HepG2 (cell line): ENCODE measurements around the gene SUN1. TPM values are rescaled to one million over a fixed set of nuclear protein-coding genes. Genes with fewer than 3 reads are reported as not detected.

Experiments
- ATAC-seq: fragments of 200-7000 bp; cut with Tn5 transposase; 3 replicates; pipeline ENCODE4 v1.9.1; 2020; ENCODE audit warnings: mild to moderate bottlenecking, moderate library complexity
- BruUV-seq: library from RNA; stranded (reverse); fragments of 400-500 nt; replicated peaks from 2 replicates; lab custom pipeline; 2021; lab: Mats Ljungman, UMichigan
- CTCF ChIA-PET: fragments of 300-600 bp; formaldehyde crosslinking; extraction: SDS; loops from one replicate; lab custom pipeline; 2021; ENCODE audit warnings: low total read pairs, inconsistent platforms, low intra/inter-chr PET ratio; lab: Yijun Ruan, JAX
- POLR2A ChIA-PET: fragments of 350-600 bp; sonication (Branson Sonifier 250); formaldehyde crosslinking; loops from one replicate; lab custom pipeline; 2020; ENCODE audit warnings: antibody characterized with exemption, inconsistent platforms; lab: Yijun Ruan, JAX
- DNase-seq: peaks from one replicate; pipeline ENCODE4 v3.0.0-alpha.2; 2015; ENCODE audit warnings: low spot score
- FAIRE-seq: peaks from 3 replicates; lab custom pipeline; 2011; peaks lifted over from hg19 to GRCh38; lab: Jason Lieb, UNC
- H2AFZ ChIP-seq: one replicate; pipeline ENCODE4 v1.6.1; 2011; ENCODE audit warnings: low read length, inconsistent platforms
- H3K27ac ChIP-seq: fragments of 300-600 bp; 3 replicates; pipeline ENCODE4 v1.8.0; 2011; ENCODE audit warnings: mixed run types, mild to moderate bottlenecking, mixed read lengths, low read length, inconsistent platforms; ENCODE audit not compliant: insufficient read depth; ENCODE audit errors: extremely low read length
- H3K27me3 ChIP-seq, 2 experiments: fragments of 200-600 bp in 1 of 2; 2 replicates in 1 of 2; 3 replicates in 1 of 2; pipeline versions ENCODE4 v1.6.0 to v1.8.0; 2011; ENCODE audit warnings: low read length in 2 of 2, mild to moderate bottlenecking in 2 of 2, moderate library complexity in 2 of 2, inconsistent platforms in 1 of 2; ENCODE audit not compliant: insufficient read depth in 2 of 2, control insufficient read depth in 1 of 2
- H3K36me3 ChIP-seq, 2 experiments: fragments of 200-600 bp in 1 of 2; replicated peaks in 1 of 2; 2 replicates in 1 of 2; 3 replicates in 1 of 2; pipeline versions ENCODE4 v1.5.1 to v1.8.0; 2011; ENCODE audit warnings: low read length in 2 of 2, inconsistent platforms in 1 of 2; ENCODE audit not compliant: insufficient read depth in 2 of 2, control insufficient read depth in 1 of 2
- H3K4me1 ChIP-seq: 2 replicates; pipeline ENCODE4 v1.5.1; 2012; ENCODE audit warnings: low read length, inconsistent platforms; ENCODE audit not compliant: insufficient read depth
- H3K4me2 ChIP-seq: 2 replicates; pipeline ENCODE4 v1.6.0; 2011; ENCODE audit warnings: low read depth, low read length, inconsistent platforms
- H3K4me3 ChIP-seq, 3 experiments: fragments of 200-600 bp in 1 of 3; sonication (generic), shearing (Covaris generic) in 1 of 3; replicated peaks in 1 of 3; 2 replicates each; pipeline ENCODE4 v1.5.1; 2011 to 2016; ENCODE audit warnings: low read length in 3 of 3, inconsistent platforms in 2 of 3, low read depth in 2 of 3, mild to moderate bottlenecking in 2 of 3, control low read depth in 1 of 3, mixed read lengths in 1 of 3; ENCODE audit not compliant: insufficient read depth in 1 of 3
- H3K79me2 ChIP-seq: one replicate; pipeline ENCODE4 v1.6.1; 2011; ENCODE audit warnings: low read length, inconsistent platforms; ENCODE audit not compliant: insufficient read depth
- H3K9ac ChIP-seq: 2 replicates; pipeline ENCODE4 v1.6.0; 2011; ENCODE audit warnings: mild to moderate bottlenecking, low read depth, low read length, inconsistent platforms; ENCODE audit not compliant: insufficient read depth
- H3K9me3 ChIP-seq: 2 replicates; pipeline ENCODE4 v1.5.1; 2012; ENCODE audit warnings: mild to moderate bottlenecking, low read length
- H4K20me1 ChIP-seq: 2 replicates; pipeline ENCODE4 v1.6.0; 2011; ENCODE audit warnings: inconsistent platforms, mild to moderate bottlenecking, low read length, moderate library complexity; ENCODE audit not compliant: insufficient read depth
- AGO2 ChIP-seq: fragments of 200-400 bp; formaldehyde crosslinking; optimal IDR thresholded peaks from 2 replicates; pipeline ENCODE3; 2017; ENCODE audit warnings: mild to moderate bottlenecking, low read depth, low read length, moderate library complexity
- POLR2A ChIP-seq, 2 experiments: IDR thresholded peaks; 2 replicates each; pipeline ENCODE4 v1.6.1; 2011; ENCODE audit warnings: low read depth in 2 of 2, low read length in 2 of 2, mild to moderate bottlenecking in 1 of 2, moderate library complexity in 1 of 2; ENCODE audit not compliant: insufficient read depth in 1 of 2
- RBFOX2 ChIP-seq: fragments of 200-400 bp; formaldehyde crosslinking; IDR thresholded peaks from 2 replicates; pipeline ENCODE4 v1.6.1; 2017; ENCODE audit warnings: low read depth, mild to moderate bottlenecking, low read length
- RBM22 ChIP-seq: fragments of 200-400 bp; formaldehyde crosslinking; optimal IDR thresholded peaks from 2 replicates; pipeline ENCODE3; 2017; ENCODE audit warnings: mild to moderate bottlenecking, low read length, moderate library complexity
- ZBTB33 ChIP-seq: sonication (generic); formaldehyde crosslinking; IDR thresholded peaks from 2 replicates; pipeline ENCODE4 v1.4.0; 2020; ENCODE audit warnings: missing genetic modification reagents
- ZNF891 ChIP-seq: sonication (generic); formaldehyde crosslinking; IDR thresholded peaks from 2 replicates; pipeline ENCODE4 v1.5.0; 2020; ENCODE audit warnings: mild to moderate bottlenecking, missing genetic modification reagents
- WGBS: methylation state at CpG from one replicate; pipeline ENCODE4 v1.1.6; 2017; ENCODE audit warnings: low lambda C conversion rate; 5-methylcytosine and 5-hydroxymethylcytosine counted together
- in situ Hi-C: cut with HindIII; loops from 2 replicates; pipeline ENCODE4 v1.10.0; 2017; ENCODE audit warnings: low pct_unique_long_range_greater_than_20kb; ENCODE audit not compliant: extremely low pct_ligation_motif_present
- intact Hi-C: fragments of 100-400 bp; cut with micrococcal nuclease; formaldehyde crosslinking; loops from one replicate; pipeline ENCODE4 v1.10.0; 2022; ENCODE audit not compliant: unreplicated experiment
- polyA plus RNA-seq, 8 experiments: library from polyadenylated mRNA; depleted of rRNA in 3 of 8; stranded (reverse) in 7 of 8; unstranded in 1 of 8; fragments of >200 nt; fragmentation: Illumina TruSeq in 4 of 8; extraction: Trizol in 4 of 8; gene quantifications; 2 replicates each; pipeline versions ENCODE4 v1.2.1 to v1.2.3, GENCODE V29; 2011 to 2016; ENCODE audit warnings: low read depth in 4 of 8, missing spikeins in 1 of 8, mixed read lengths in 1 of 8; ENCODE audit not compliant: insufficient read depth in 1 of 8
- total RNA-seq, 5 experiments: library from RNA; depleted of rRNA; stranded (reverse); fragments of >200 nt; fragmentation: Illumina TruSeq; extraction: Trizol; gene quantifications; 2 replicates each; pipeline ENCODE4 v1.2.3, GENCODE V29; 2016; ENCODE audit warnings: low read depth in 1 of 5
- TF ChIP-seq, protein P1 (sequence below): sonication (generic); formaldehyde crosslinking; conservative IDR thresholded peaks from 2 replicates; pipeline ENCODE4 v1.8.0; 2022; ENCODE audit warnings: mild to moderate bottlenecking, moderate library complexity, missing genetic modification reagents
- TF ChIP-seq, protein P2 (sequence below): sonication (generic); formaldehyde crosslinking; IDR thresholded peaks from 2 replicates; pipeline ENCODE4 v1.4.0; 2020; ENCODE audit warnings: low read depth, mild to moderate bottlenecking, missing genetic modification reagents

Gene SUN1
- total and polyA plus RNA-seq, 2 of the 13 experiments (the other 11 are each of a cell fraction or from before 2014, with no cell fraction given): 47.0 to 126 TPM

GRCh38 chr7:894927-895450 lies 62.7 kb downstream of the SUN1 start:
- Histone ChIP-seq H3K4me2 (no peak overlapping the region), H3K4me3 (no peak overlapping the region), H2AFZ (no peak overlapping the region), H3K27me3 (no peaks in the 10 kb centered on the region), H4K20me1 (no peaks in the 10 kb centered on the region), H3K9ac (no peak overlapping the region), H3K36me3 (peaks cover 30 to 64% of the 10 kb centered on the region in 2 experiments), H3K9me3 (no peaks in the 10 kb centered on the region), H3K4me1 (no peaks in the 10 kb centered on the region), H3K79me2 (no peaks in the 10 kb centered on the region), H3K27ac (no peak overlapping the region)
- in situ Hi-C loops (no loop called here), intact Hi-C loops (no loop called here)
- ChIA-PET POLR2A (no interaction called here), CTCF (no interaction called here)
- FAIRE-seq (no peak), DNase-seq (no peak), ATAC-seq (no peak)
- peak; percentile 81 for TF ChIP-seq RBM22
- TF ChIP-seq, protein P1, sequence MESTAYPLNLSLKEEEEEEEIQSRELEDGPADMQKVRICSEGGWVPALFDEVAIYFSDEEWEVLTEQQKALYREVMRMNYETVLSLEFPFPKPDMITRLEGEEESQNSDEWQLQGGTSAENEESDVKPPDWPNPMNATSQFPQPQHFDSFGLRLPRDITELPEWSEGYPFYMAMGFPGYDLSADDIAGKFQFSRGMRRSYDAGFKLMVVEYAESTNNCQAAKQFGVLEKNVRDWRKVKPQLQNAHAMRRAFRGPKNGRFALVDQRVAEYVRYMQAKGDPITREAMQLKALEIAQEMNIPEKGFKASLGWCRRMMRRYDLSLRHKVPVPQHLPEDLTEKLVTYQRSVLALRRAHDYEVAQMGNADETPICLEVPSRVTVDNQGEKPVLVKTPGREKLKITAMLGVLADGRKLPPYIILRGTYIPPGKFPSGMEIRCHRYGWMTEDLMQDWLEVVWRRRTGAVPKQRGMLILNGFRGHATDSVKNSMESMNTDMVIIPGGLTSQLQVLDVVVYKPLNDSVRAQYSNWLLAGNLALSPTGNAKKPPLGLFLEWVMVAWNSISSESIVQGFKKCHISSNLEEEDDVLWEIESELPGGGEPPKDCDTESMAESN (CRISPR knock-in tag): no peak
- TF ChIP-seq POLR2A (IDR thresholded peaks at IDR 0.05; ENCODE audit: insufficient read depth in 1 of 2, low read depth in 2 of 2, low read length in 2 of 2): 0 out of 4 replicates have a peak, but pooled peaks of 1 of the 2 experiments have one; percentile 0
- 100% methylated on average over 13 of the region's 21 CpGs for WGBS
- no TSS peak for BruUV-seq

DNA sequence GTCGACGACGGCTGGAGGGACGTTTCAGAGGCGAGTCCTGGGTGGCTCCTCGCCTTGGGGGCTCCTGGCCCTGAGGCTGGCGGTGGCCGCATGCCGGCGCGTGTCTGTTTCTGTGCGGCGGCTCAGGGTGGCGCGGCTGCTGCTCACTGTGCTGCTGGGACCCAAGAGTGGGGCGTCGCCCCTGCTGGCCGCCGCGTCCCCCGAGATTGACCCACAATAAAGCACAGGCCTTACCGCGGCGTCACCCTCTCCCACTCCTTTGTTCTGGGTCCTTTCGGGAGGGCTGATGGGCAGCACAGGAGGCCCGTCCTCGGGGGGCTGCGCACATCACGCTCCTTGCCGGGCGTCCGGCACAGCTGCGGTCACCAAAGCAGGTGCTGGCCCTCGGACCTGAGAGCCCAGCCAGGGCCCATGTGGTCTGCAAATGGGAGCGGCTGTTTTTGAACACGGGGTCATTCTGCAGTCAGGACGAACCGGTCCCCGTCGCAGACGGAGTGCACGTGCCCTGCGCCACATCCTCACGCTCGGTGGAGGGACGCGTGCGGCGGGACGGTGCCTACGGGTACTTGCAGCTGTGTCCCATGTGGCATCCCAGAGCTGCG lies 63.3 kb downstream of the SUN1 start:
- Histone ChIP-seq H3K36me3 (peaks cover 27 to 61% of the 10 kb centered on the region in 2 experiments), H3K4me2 (no peak overlapping the region), H2AFZ (no peak overlapping the region), H3K9ac (no peak overlapping the region), H3K27ac (no peak overlapping the region), H3K79me2 (no peaks in the 10 kb centered on the region), H4K20me1 (no peaks in the 10 kb centered on the region), H3K4me3 (no peak overlapping the region), H3K9me3 (no peaks in the 10 kb centered on the region), H3K4me1 (0 out of 2 replicates have a peak, but pooled peaks cover under 1% of the 10 kb centered on the region), H3K27me3 (no peaks in the 10 kb centered on the region)
- WGBS: 96% methylated on average over 28 of the region's 52 CpGs
- FAIRE-seq: no peak
- intact Hi-C loops: no loop called here
- no peak for ATAC-seq
- CTCF ChIA-PET: no interaction called here
- TF ChIP-seq POLR2A (IDR thresholded peaks at IDR 0.05; ENCODE audit: insufficient read depth in 1 of 2, low read depth in 2 of 2, low read length in 2 of 2) (0 out of 4 replicates have a peak, but pooled peaks of 1 of the 2 experiments have one; percentile 10), ZBTB33 (CRISPR knock-in tag) (0 out of 2 replicates have a peak, but pooled peaks have one; percentile 19), AGO2 (peak; percentile 95), RBFOX2 (peak; percentile 40; the same call in 1 of the 2 replicates), ZNF891 (CRISPR knock-in tag) (no peak)
- TF ChIP-seq, protein P2, sequence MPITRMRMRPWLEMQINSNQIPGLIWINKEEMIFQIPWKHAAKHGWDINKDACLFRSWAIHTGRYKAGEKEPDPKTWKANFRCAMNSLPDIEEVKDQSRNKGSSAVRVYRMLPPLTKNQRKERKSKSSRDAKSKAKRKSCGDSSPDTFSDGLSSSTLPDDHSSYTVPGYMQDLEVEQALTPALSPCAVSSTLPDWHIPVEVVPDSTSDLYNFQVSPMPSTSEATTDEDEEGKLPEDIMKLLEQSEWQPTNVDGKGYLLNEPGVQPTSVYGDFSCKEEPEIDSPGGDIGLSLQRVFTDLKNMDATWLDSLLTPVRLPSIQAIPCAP (CRISPR knock-in tag): no peak
- BruUV-seq: no TSS peak
- POLR2A ChIA-PET: interaction anchor here (1.7 kb wide), 1 partner anchor 82 kb away, joined by 4 read pairs; no protein-coding TSS in a partner anchor
- no peak for DNase-seq
- in situ Hi-C loops: no loop called here
